H1 (cell line): ENCODE results near the gene CCDC196. TPM values are rescaled to one million over a fixed set of nuclear protein-coding genes. Genes with fewer than 3 reads are reported as not detected.

Experiments used
- CTCF ChIA-PET: fragments of 300-600 bp; sonication (Branson Sonifier 250); formaldehyde crosslinking; loops from one replicate; lab custom pipeline; 2021; ENCODE audit not compliant: partially characterized antibody; lab: Charles Lee
- POLR2A ChIA-PET: fragments of 300-600 bp; sonication (Branson Sonifier 250); formaldehyde crosslinking; loops from one replicate; lab custom pipeline; 2021; ENCODE audit warnings: inconsistent platforms; ENCODE audit not compliant: partially characterized antibody; lab: Charles Lee
- DNase-seq, 2 experiments: peaks; one replicate each; pipeline versions ENCODE4 v3.0.0 to v3.0.0-alpha.2; 2010 to 2022; ENCODE audit warnings: low spot score in 2 of 2, low read depth in 1 of 2, mixed read lengths in 1 of 2
- FAIRE-seq: peaks from 2 replicates; lab custom pipeline; 2011; peaks lifted over from hg19 to GRCh38; lab: Jason Lieb, UNC
- H2AFZ ChIP-seq: 2 replicates; pipeline ENCODE4 v1.8.1; 2012; ENCODE audit warnings: low read length, inconsistent platforms
- H2AK5ac ChIP-seq: 2 replicates; pipeline ENCODE4 v1.6.1; 2013; ENCODE audit warnings: low read depth, low read length
- H2BK120ac ChIP-seq: replicated peaks from 2 replicates; pipeline ENCODE3; 2013; ENCODE audit warnings: low read depth, low read length, inconsistent platforms
- H2BK12ac ChIP-seq: 2 replicates; pipeline ENCODE4 v1.6.1; 2013; ENCODE audit warnings: low read depth, low read length
- H2BK15ac ChIP-seq: 2 replicates; pipeline ENCODE4 v1.6.1; 2013; ENCODE audit warnings: low read length
- H2BK20ac ChIP-seq: 2 replicates; pipeline ENCODE4 v1.6.1; 2013; ENCODE audit warnings: low read length
- H2BK5ac ChIP-seq: 2 replicates; pipeline ENCODE4 v1.6.1; 2013; ENCODE audit warnings: low read depth, low read length
- H3K14ac ChIP-seq: 2 replicates; pipeline ENCODE4 v1.6.1; 2013; ENCODE audit warnings: inconsistent platforms; ENCODE audit not compliant: insufficient read length
- H3K18ac ChIP-seq: 2 replicates; pipeline ENCODE4 v1.6.1; 2013; ENCODE audit warnings: low read length; ENCODE audit errors: extremely low read depth
- H3K23ac ChIP-seq: 2 replicates; pipeline ENCODE4 v1.6.1; 2013; ENCODE audit warnings: inconsistent platforms; ENCODE audit not compliant: insufficient read length
- H3K23me2 ChIP-seq: 2 replicates; pipeline ENCODE4 v1.6.1; 2013; ENCODE audit warnings: low read depth, low read length
- H3K27ac ChIP-seq: 2 replicates; pipeline ENCODE4 v1.6.1; 2011; ENCODE audit warnings: low read depth, low read length, inconsistent platforms
- H3K27me3 ChIP-seq, 4 experiments: replicated peaks in 1 of 4; 1 replicate in 1 of 4; 2 replicates in 3 of 4; pipeline versions ENCODE4 v1.6.1 to v1.8.1; 2011 to 2013; ENCODE audit warnings: low read length in 3 of 4, mild to moderate bottlenecking in 3 of 4, inconsistent platforms in 2 of 4, mixed read lengths in 2 of 4, moderate library complexity in 1 of 4; ENCODE audit not compliant: control insufficient read depth in 3 of 4, insufficient read depth in 3 of 4; ENCODE audit errors: extremely low read depth in 1 of 4
- H3K36me3 ChIP-seq, 4 experiments: 2 replicates each; pipeline versions ENCODE4 v1.6.1 to v1.8.1; 2011 to 2013; ENCODE audit warnings: mild to moderate bottlenecking in 4 of 4, low read length in 3 of 4, moderate library complexity in 2 of 4, control low read depth in 1 of 4, inconsistent platforms in 1 of 4; ENCODE audit not compliant: insufficient read depth in 4 of 4, control insufficient read depth in 2 of 4
- H3K4ac ChIP-seq: replicated peaks from 2 replicates; pipeline ENCODE3; 2013; ENCODE audit warnings: low read length, low read depth, mixed read lengths, inconsistent platforms; ENCODE audit not compliant: insufficient read length
- H3K4me1 ChIP-seq, 4 experiments: replicated peaks in 1 of 4; 1 replicate in 1 of 4; 2 replicates in 3 of 4; pipeline versions ENCODE4 v1.6.1 to v1.8.1; 2011 to 2013; ENCODE audit warnings: low read length in 3 of 4, inconsistent platforms in 2 of 4, mixed read lengths in 1 of 4; ENCODE audit not compliant: insufficient read depth in 4 of 4, control insufficient read depth in 3 of 4
- H3K4me2 ChIP-seq, 2 experiments: 2 replicates each; pipeline versions ENCODE4 v1.6.1 to v1.8.1; 2011 to 2013; ENCODE audit warnings: low read depth in 2 of 2, low read length in 2 of 2, control low read depth in 1 of 2, inconsistent platforms in 1 of 2, mild to moderate bottlenecking in 1 of 2; ENCODE audit not compliant: insufficient read depth in 1 of 2
- H3K4me3 ChIP-seq, 4 experiments: fragments of 200-600, 300-600 bp in 1 of 4; sonication (generic), shearing (Covaris generic), sonication (Bioruptor Twin) in 1 of 4; 2 replicates each; pipeline versions ENCODE4 v1.5.1 to v1.8.1; 2011 to 2016; ENCODE audit warnings: low read length in 4 of 4, low read depth in 3 of 4, control low read depth in 2 of 4, inconsistent platforms in 2 of 4, mild to moderate bottlenecking in 2 of 4, mixed read lengths in 1 of 4, moderate library complexity in 1 of 4; ENCODE audit not compliant: insufficient read depth in 2 of 4; ENCODE audit errors: extremely low read depth in 1 of 4
- H3K56ac ChIP-seq: replicated peaks from 2 replicates; pipeline ENCODE3; 2013; ENCODE audit warnings: low read depth, mild to moderate bottlenecking, mixed read lengths, low read length, inconsistent platforms; ENCODE audit not compliant: insufficient read length
- H3K79me1 ChIP-seq: 2 replicates; pipeline ENCODE4 v1.6.1; 2013; ENCODE audit warnings: low read depth, low read length, control low read depth
- H3K79me2 ChIP-seq, 2 experiments: 2 replicates each; pipeline versions ENCODE4 v1.6.1 to v1.8.1; 2012 to 2013; ENCODE audit warnings: low read length in 2 of 2, mild to moderate bottlenecking in 2 of 2, inconsistent platforms in 1 of 2; ENCODE audit not compliant: insufficient read depth in 2 of 2, control insufficient read depth in 1 of 2
- H3K9ac ChIP-seq, 4 experiments: replicated peaks in 1 of 4; 1 replicate in 1 of 4; 2 replicates in 3 of 4; pipeline versions ENCODE4 v1.6.1 to v1.8.1; 2011 to 2013; ENCODE audit warnings: low read depth in 3 of 4, low read length in 3 of 4, control low read depth in 2 of 4, mild to moderate bottlenecking in 2 of 4, moderate library complexity in 2 of 4, inconsistent platforms in 1 of 4; ENCODE audit errors: extremely low read depth in 1 of 4
- H3K9me3 ChIP-seq, 2 experiments: 2 replicates each; pipeline versions ENCODE4 v1.6.1 to v1.8.1; 2012 to 2013; ENCODE audit warnings: mild to moderate bottlenecking in 2 of 2, moderate library complexity in 2 of 2, control low read depth in 1 of 2, inconsistent platforms in 1 of 2, low read depth in 1 of 2, low read length in 1 of 2, mixed read lengths in 1 of 2; ENCODE audit not compliant: insufficient read depth in 2 of 2
- H4K20me1 ChIP-seq, 2 experiments: replicated peaks in 1 of 2; 2 replicates each; pipeline versions ENCODE3 to v1.8.1; 2011 to 2013; ENCODE audit warnings: inconsistent platforms in 2 of 2, low read length in 2 of 2, mild to moderate bottlenecking in 1 of 2; ENCODE audit not compliant: insufficient read depth in 2 of 2, control insufficient read depth in 1 of 2
- H4K5ac ChIP-seq: 2 replicates; pipeline ENCODE4 v1.6.1; 2013; ENCODE audit warnings: low read length, low read depth, mixed read lengths, inconsistent platforms; ENCODE audit not compliant: insufficient read length
- H4K8ac ChIP-seq: 2 replicates; pipeline ENCODE4 v1.8.0; 2013; ENCODE audit warnings: mild to moderate bottlenecking, moderate library complexity, low read length, inconsistent platforms; ENCODE audit not compliant: insufficient read depth; ENCODE audit errors: extremely low read depth
- H4K91ac ChIP-seq: replicated peaks from 2 replicates; pipeline ENCODE3; 2013; ENCODE audit warnings: low read length, mixed read lengths, inconsistent platforms; ENCODE audit not compliant: insufficient read length
- CREB1 ChIP-seq: IDR thresholded peaks from 2 replicates; pipeline ENCODE4 v1.6.1; 2012; ENCODE audit warnings: inconsistent platforms
- TEAD4 ChIP-seq: IDR thresholded peaks from 2 replicates; pipeline ENCODE4 v1.6.1; 2012; ENCODE audit warnings: low read depth, low read length, inconsistent platforms, mixed read lengths
- WGBS, 2 experiments: shearing (Covaris generic) in 1 of 2; methylation state at CpG; one replicate each; pipeline versions ENCODE4 v1.1.6 to v1.1.7; 2013 to 2015; ENCODE audit warnings: low lambda C conversion rate in 2 of 2, mixed read lengths in 2 of 2, inconsistent platforms in 1 of 2, low coverage in 1 of 2, missing lambda C conversion rate in 1 of 2; ENCODE audit not compliant: insufficient replicate concordance in 2 of 2, insufficient coverage in 1 of 2, insufficient read length in 1 of 2; ENCODE audit errors: extremely low coverage in 1 of 2, missing lambda C conversion rate in 1 of 2; 5-methylcytosine and 5-hydroxymethylcytosine counted together
- polyA plus RNA-seq, 7 experiments: library from polyadenylated mRNA; depleted of rRNA in 3 of 7; stranded (reverse) in 5 of 7; unstranded in 2 of 7; fragments of >200 nt in 5 of 7; fragments of 200-250 nt in 2 of 7; gene quantifications; 1 replicate in 5 of 7; 2 replicates in 1 of 7; 4 replicates in 1 of 7; pipeline versions ENCODE4 v1.2.1 to v1.2.3, GENCODE V29; 2011 to 2013; ENCODE audit warnings: missing spikeins in 2 of 7, mixed read lengths in 2 of 7
- total RNA-seq: library from RNA; stranded (reverse); fragmentation: NEBNext Ultra II Directional; extraction: Animal tissue kit (Norgen Biotek cat#: 25700); gene quantifications from 2 replicates; pipeline ENCODE4 v1.2.1, GENCODE V29; 2021

Gene CCDC196
- total and polyA plus RNA-seq, 2 of the 8 experiments (the other 6 are each of a cell fraction or from before 2014, with no cell fraction given) = not detected

GRCh38 chr14:66541627-66542026, 55.5 kb downstream of the CCDC196 start:
- Histone ChIP-seq H2BK20ac (no peak overlapping the region), H3K27me3 (no peaks in the 10 kb centered on the region), H3K23ac (no peak overlapping the region), H2BK120ac (no peak overlapping the region), H3K56ac (no peak overlapping the region), H2AK5ac (no peak overlapping the region), H3K9me3 (peaks cover 0 to 11% of the 10 kb centered on the region in 2 experiments; a peak in 2 of 4 replicates), H2BK12ac (no peak overlapping the region), H3K79me1 (peaks cover 5% of the 10 kb centered on the region; the same call in 1 of the 2 replicates), H3K27ac (no peak overlapping the region), H3K79me2 (peaks cover 0 to 36% of the 10 kb centered on the region in 2 experiments; a peak in 2 of 4 replicates), H4K8ac (no peak overlapping the region), H3K4me2 (no peak overlapping the region), H3K14ac (no peak overlapping the region), H3K4me1 (no peaks in the 10 kb centered on the region; a peak in 1 of 7 replicates), H3K9ac (no peak overlapping the region), H2AFZ (no peak overlapping the region), H3K18ac (no peak overlapping the region), H3K4ac (no peak overlapping the region), H3K36me3 (peaks cover 0 to 3% (median 0%) of the 10 kb centered on the region in 4 experiments; a peak in 1 of 8 replicates)
- no peak for FAIRE-seq
- no peak for DNase-seq
- TF ChIP-seq TEAD4 (no peak), CREB1 (no peak)
- TF ChIP-seq, all 59 proteins: peak for 0
- Histone ChIP-seq H4K91ac (no peak overlapping the region), H4K20me1 (no peaks in the 10 kb centered on the region), H2BK15ac (no peak overlapping the region), H3K4me3 (no peak overlapping the region), H3K23me2 (no peaks in the 10 kb centered on the region), H2BK5ac (no peak overlapping the region), H4K5ac (no peak overlapping the region)
- CTCF ChIA-PET = no interaction called here
- WGBS, 2 experiments = 91% methylated on average over 3 of the region's 3 CpGs; no CpG with 5 or more reads in 1 of the 2 experiments
- POLR2A ChIA-PET = no interaction called here
